GM19351 (cell line): ENCODE data around the gene GUCY2C.
A peak's percentile ranks its signal among the peaks of the same experiment; 100 is the strongest.

ENCODE experiments used
- ATAC-seq: cut with Tn5 transposase; IDR thresholded peaks from one replicate; pipeline ENCODE4 v1.9.1; 2021; ENCODE audit warnings: mild to moderate bottlenecking, moderate library complexity; ENCODE audit not compliant: unreplicated experiment

GUCY2C gene

DNA sequence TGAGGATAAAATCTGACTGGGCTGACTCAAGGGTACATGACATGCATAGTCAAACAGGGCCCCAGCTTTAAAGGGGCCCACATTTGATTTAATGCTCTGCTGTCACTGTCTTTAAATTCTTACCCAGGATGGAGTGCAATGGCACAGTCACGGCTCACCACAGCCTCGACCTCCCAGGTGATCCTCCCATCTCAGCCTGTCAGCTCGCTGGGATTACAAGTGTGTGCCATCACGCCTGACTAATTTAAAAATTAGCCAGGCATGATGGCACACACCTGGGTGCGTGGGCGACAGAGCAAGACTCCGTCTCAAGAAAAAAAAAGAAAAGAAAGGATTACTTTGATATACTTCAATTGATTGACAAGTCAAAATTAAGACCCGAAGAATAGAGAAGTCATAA is 119.5 kb downstream of the GUCY2C start:
- ATAC-seq = no peak

DNA sequence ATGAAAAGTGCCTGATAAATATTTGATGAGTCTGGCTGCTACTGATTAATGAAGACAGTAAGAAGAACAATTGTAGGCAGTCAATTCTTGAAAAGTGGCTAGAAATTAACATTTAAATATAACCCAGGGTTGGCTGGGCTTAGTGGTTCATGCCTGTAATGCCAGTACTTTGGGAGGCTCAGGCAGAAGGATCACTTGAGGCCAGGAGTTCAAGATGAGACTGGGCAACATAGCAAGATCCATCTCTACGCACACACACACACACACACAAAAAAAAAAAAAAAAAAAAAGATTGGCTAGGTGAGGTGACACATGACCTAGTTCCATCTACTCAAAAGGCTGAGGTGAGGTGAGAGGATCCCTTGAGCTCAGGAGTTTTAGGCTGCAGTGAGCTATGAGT is 120.8 kb downstream of the GUCY2C start:
- ATAC-seq = no peak

DNA sequence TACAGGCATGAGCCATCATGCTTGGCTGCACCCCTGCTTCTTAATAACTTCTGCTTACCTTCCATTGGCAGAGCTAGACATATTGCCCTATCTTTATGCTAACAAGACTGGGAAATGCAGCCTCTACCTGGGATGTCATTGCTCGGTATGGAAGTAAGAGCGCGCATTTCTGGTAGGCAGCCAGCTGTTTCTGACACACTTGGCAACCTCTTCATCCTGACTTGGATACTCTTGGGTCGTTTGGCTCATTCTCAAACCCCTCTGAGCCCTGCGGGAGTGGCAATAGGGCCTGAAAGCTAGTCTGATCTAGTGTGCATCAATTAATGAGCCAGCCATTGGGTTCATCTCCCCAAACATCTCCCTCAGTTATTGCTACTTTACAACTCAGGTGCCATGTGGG is 123.3 kb downstream of the GUCY2C start:
- ATAC-seq = no peak

DNA sequence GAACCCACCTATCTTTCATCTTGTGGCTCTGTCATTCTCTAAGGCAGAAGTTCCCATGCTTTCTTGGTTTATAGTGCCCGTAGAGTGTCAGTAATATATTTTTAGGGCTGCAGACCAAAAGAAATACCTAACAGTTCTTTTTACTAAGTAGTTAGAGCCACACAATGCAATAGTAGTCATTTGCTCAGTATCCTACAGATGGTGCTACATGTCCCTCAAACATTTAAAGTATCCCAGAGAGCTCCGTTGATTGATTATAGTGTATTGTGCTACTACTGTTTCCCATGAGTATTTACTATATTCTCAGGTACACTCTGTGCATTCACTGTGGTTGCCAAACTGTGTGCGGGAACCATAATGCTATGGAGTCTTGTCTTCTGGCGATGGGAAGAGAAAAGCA is 124.0 kb downstream of the GUCY2C start:
- no peak for ATAC-seq

DNA sequence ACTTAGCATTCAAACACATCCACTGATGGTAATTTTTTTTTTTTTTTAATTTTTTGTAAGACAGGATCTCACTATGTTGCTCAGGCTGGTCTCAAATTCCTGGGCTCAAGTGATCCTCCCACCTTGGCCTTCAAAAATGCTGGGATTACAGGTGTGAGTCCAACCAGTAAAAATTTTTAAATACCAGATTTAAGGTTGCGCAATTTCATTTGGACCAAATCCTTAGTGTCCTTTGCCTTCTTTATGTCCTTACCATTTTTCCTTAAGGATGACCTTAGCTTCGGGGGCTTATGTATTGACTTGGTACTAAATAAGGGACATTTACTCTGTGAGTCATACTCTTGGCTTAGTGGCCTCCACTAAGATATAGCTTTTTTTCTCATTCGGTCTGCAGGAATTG is 124.6 kb downstream of the GUCY2C start:
- no peak for ATAC-seq

DNA sequence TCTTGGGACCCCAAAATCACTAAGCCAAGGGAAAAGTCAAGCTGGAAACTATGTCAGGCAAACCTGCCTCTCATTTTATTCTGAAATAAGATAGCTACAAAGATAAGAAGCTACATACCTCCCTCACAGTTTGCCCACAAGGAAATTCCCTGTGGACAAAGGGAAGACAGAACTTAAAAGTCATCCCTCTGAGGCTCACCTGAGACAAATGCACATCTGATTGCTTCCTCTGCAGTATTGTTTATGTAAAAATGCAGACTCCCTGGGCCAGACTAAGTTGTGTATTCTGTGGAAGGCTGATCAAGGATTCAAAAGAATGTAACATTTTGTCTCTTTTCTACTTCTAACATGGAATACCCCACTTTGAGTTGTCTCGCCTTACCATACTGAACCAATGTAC is 126.2 kb downstream of the GUCY2C start:
- ATAC-seq = no peak

DNA sequence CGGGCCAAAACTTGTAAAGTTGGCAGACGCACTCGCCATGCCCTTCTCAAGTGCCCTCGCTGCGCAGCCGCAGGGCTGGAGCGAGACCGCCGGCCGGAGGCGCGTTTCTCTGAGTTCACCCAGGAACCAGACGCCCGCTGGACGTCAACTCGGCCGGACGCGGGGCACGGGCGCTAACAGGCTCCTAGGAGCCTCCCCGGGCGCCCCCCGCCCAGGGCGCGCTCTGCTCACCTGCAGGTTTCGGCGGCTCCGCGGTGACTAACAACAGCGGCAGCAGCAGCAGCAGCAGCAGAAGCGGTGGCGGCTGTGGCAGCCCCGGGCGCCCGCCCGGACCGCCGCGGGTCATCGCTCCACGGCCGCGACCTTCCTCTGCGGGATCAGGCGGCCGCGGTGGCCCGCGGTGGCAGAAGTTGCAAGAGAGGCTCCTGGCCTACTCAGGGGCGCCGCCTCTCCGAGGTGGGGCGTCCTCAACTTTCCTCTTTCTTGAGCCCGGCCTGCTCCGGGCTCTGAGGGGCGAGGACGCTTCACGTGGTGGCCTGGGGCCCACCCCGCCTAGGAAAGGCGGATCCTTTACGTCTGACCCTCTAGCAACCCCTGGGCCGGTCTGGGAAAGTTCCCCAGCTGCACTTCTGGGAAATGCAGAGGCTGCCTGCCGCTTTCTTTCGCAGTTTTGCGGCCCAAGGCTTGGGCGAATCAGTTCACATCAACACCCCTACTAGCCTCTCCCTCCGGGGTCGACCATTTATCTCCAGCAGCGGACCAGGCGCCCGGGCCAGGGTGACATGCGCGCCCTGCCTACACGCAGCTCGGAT is 128.8 kb downstream of the GUCY2C start, which contains the start of gene PLBD1:
PLBD1 (minus strand) TSS at position 533 of the 812 bp plus-strand sequence; CDS start at position 346, 187 bp downstream.
- ATAC-seq = peak; percentile 69

DNA sequence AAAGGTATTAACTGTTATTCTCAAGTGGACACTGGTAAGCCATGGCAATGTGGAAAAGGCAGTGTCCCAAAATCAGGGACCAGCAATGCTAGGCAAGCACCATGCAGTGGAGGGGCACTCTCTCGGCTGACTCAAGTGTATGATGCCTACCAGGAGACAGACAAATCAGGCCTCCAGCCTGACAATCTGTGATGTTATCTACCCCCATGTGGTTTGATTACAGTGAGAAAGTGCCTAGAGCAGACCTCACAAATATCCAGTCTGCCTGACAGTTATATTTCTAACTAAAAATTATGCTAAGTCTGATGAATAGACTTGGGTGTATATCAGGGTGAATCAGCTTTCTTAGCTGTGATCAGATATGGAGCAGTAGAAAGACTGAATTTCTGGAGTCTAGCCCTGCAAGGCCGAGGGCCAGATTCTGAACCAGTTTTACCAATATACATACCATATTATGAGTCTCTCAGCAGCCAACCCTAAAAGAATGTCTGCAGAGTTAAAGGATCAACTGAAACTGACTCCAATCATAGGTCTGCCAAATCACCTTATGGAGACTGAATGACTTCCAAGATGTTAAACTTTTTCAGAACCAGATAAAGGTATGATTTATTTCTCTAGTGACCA is 132.0 kb downstream of the GUCY2C start:
- ATAC-seq = no peak

DNA sequence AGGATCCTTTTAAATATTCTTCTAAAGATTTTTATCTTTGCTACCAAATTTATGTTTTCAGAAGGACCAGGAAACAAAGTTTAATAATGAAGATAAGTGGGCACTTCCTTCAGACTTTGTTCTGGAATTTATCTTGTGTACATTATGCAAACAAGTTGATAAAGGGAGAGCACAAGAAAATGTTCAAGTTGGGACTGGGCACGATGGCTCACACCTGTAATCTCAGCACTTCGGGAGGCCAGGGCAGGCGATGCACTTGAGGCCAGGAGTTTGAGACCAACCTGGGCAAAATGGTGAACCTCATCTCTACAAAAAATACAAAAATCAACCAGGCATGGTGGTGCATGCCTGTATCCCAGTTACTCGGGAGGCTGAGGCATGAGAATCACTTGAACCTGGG is 133.4 kb downstream of the GUCY2C start:
- ATAC-seq = no peak
